Left ventricle myocardium inferior (tissue), 1 donor: ENCODE measurements around the gene PLCXD3. TPM values are rescaled to one million over a fixed set of nuclear protein-coding genes. Genes with fewer than 3 reads are reported as not detected.
A peak's percentile ranks its signal among the peaks of the same experiment; 100 is the strongest.

ENCODE experiments used
- DNase-seq: peaks from one replicate; pipeline ENCODE4 v3.0.0-alpha.2; 2020
- H3K27ac ChIP-seq: fragments of 200-600 bp; replicated peaks from 2 replicates; pipeline ENCODE4 v1.8.0; 2021
- H3K27me3 ChIP-seq: fragments of 200-600 bp; 2 replicates; pipeline ENCODE4 v1.8.0; 2021; ENCODE audit warnings: low read depth
- H3K36me3 ChIP-seq: fragments of 200-600 bp; 2 replicates; pipeline ENCODE4 v1.8.0; 2021
- H3K4me1 ChIP-seq: fragments of 200-600 bp; 2 replicates; pipeline ENCODE4 v1.8.0; 2021
- H3K4me3 ChIP-seq: fragments of 200-600 bp; 2 replicates; pipeline ENCODE4 v1.8.0; 2021; ENCODE audit warnings: mild to moderate bottlenecking, moderate library complexity
- H3K9me3 ChIP-seq: fragments of 200-600 bp; replicated peaks from 2 replicates; pipeline ENCODE4 v1.8.0; 2021
- intact Hi-C: fragments of 100-400 bp; cut with micrococcal nuclease; formaldehyde crosslinking; loops from one replicate; pipeline ENCODE4 v1.11.0; 2022
- total RNA-seq: library from RNA; stranded (reverse); fragmentation: NEBNext Ultra II Directional; extraction: Animal tissue kit (Norgen Biotek cat#: 25700); gene quantifications from one replicate; pipeline ENCODE4 v1.2.1, GENCODE V29; 2021
- TF ChIP-seq, protein P1 (sequence below): fragments of 200-600 bp; IDR thresholded peaks from 2 replicates; pipeline ENCODE4 v1.8.0; 2021; ENCODE audit warnings: antibody characterized with exemption, mild to moderate bottlenecking, borderline replicate concordance
- donor health status: DM: no; HTN: yes; CAD: no; lungs with severe emphysema.

Gene PLCXD3
- total RNA-seq, 1 donor from 2014 or later, result 73.1 TPM

DNA sequence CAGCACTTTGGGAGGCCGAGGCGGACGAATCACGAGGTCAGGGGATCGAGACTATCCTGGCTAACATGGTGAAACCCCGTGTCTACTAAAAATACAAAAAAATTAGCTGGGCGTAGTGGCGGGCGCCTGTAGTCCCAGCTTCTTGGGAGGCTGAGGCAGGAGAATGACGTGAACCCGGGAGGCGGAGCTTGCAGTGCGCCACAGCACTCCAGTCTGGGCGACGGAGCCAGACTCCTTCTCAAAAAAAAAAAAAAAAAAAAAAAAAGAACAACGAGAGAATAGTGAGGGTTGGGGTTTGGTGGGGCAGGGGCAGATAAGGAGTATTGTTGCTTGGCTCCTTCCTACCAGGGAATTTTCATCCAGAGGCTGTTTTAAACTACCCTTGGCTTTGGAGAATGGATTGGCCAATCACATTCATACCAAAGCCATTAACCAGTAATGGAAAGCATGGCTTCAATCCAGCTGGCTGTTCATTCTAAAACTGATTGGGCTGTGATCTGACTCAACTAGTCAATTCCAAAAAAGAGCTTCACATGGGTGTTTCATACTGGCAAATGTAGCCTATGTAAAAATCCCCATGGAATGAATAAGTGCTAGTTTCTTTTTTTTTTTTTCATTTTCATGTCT, 64.4 kb downstream of the PLCXD3 start:
- H3K36me3 ChIP-seq, result no peaks in the 10 kb centered on the region
- DNase-seq, result no peak
- no peak overlapping the region for H3K4me3 ChIP-seq
- TF ChIP-seq, protein P1, sequence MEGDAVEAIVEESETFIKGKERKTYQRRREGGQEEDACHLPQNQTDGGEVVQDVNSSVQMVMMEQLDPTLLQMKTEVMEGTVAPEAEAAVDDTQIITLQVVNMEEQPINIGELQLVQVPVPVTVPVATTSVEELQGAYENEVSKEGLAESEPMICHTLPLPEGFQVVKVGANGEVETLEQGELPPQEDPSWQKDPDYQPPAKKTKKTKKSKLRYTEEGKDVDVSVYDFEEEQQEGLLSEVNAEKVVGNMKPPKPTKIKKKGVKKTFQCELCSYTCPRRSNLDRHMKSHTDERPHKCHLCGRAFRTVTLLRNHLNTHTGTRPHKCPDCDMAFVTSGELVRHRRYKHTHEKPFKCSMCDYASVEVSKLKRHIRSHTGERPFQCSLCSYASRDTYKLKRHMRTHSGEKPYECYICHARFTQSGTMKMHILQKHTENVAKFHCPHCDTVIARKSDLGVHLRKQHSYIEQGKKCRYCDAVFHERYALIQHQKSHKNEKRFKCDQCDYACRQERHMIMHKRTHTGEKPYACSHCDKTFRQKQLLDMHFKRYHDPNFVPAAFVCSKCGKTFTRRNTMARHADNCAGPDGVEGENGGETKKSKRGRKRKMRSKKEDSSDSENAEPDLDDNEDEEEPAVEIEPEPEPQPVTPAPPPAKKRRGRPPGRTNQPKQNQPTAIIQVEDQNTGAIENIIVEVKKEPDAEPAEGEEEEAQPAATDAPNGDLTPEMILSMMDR, result no peak
- intact Hi-C loops, result no loop called here
- H3K9me3 ChIP-seq, result no peaks in the 10 kb centered on the region
- H3K27ac ChIP-seq, result peak overlapping the region; percentile 63
- H3K27me3 ChIP-seq, result no peaks in the 10 kb centered on the region
- peaks cover 79% of the 10 kb centered on the region for H3K4me1 ChIP-seq

DNA sequence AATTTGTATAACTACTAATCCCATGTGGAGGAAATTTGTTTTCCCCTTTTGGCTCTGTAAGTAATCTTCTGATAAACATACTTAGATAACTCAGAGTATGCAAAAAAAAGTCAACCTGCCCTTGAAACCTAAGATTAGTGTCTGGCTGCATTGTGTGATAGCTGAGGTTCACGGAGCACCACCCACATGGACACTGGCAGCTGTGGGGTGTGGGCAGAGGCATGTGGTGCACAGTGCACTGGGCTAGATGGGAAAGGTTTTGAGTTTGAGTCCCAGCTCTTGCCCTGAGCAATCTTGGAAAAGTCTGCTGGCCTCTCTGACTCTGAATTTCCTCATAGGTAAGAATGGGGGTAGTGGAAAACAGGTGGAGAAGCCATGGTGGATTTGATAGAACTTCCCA, 75.1 kb downstream of the PLCXD3 start:
- intact Hi-C loops, result no loop called here
- TF ChIP-seq, protein P1, result no peak
- Histone ChIP-seq H3K9me3 (no peaks in the 10 kb centered on the region), H3K27ac (peak overlapping the region; percentile 54), H3K4me3 (no peak overlapping the region), H3K36me3 (no peaks in the 10 kb centered on the region), H3K27me3 (no peaks in the 10 kb centered on the region), H3K4me1 (peaks cover 60% of the 10 kb centered on the region)
- no peak for DNase-seq

DNA sequence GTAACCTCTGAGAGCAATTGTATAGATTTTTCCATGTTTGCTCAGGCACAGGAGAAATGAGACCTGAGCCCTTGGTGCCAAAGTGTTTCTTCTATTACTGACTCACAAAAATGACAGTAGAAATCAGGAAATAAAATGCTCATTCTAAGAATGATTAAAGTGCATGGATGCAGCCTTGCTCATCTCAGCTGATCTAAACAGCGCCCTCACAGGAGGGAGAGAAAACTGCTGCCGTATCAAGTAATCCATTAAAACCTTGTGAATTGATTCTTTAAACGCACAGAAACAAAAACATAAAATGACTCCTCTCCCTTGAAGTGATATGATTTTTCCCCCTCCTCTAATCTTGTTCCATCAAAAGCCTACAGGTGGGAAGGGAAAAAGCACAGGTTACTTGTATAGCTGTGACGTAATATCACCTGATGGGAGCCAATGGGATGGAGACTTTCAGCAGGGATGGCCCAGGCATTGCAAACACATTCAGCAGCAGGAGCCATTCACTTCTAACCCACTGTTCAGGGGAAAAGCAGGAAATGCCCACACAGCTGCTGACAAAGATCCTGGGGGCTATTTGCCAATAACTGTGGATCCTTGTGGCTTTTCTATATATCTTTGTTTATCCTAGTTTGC, 76.7 kb downstream of the PLCXD3 start:
- DNase-seq, result no peak
- TF ChIP-seq, protein P1, result peak; percentile 25
- peaks cover 70% of the 10 kb centered on the region for H3K4me1 ChIP-seq

DNA sequence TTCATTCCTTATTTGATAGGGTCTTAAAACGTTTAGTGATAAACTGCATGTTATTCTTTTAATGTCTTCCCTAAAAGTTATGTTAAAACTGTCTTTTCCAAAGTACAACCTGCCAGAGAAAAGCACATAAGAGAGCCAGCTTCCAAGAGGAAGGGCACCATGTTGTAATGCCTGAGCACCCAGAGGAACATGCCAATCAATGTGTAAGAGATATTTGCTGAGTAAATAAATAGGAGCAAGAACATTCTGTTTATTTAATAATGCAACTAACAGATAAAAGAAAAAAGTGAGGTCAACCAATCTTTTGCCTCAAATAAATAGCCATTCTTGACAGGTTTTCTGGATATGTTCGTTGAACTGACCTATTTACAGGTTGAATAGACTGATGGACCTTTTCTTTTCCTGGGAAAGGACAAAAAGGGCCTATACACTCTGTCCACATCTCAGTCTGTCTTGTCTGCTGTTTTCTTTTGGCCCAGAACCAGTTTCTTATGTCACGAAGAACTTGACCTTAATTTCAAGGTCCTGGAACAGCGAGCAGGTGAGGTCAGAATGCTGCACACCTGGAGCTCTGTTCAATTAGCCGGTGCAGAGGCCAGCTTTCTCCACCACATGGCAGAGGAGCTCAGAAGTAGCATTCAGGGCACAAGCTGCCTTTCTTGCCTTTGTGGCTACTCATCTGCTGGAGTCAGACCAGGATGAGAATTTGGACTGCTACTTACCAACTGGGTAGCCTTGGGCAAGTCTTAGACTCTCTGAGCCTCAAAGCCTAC, 77.7 kb downstream of the PLCXD3 start:
- no peaks in the 10 kb centered on the region for H3K36me3 ChIP-seq
- DNase-seq, result no peak
- intact Hi-C loops, result no loop called here
- H3K9me3 ChIP-seq, result no peaks in the 10 kb centered on the region
- H3K4me1 ChIP-seq, result peaks cover 73% of the 10 kb centered on the region
- H3K27me3 ChIP-seq, result no peaks in the 10 kb centered on the region
- peak overlapping the region; percentile 54 for H3K27ac ChIP-seq
- TF ChIP-seq, protein P1, result no peak
- no peak overlapping the region for H3K4me3 ChIP-seq

More for the DNA sequence above, 76.7 kb downstream of the PLCXD3 start:
- Histone ChIP-seq H3K9me3 (no peaks in the 10 kb centered on the region), H3K27me3 (no peaks in the 10 kb centered on the region), H3K27ac (peak overlapping the region; percentile 54), H3K36me3 (no peaks in the 10 kb centered on the region), H3K4me3 (no peak overlapping the region)
- intact Hi-C loops, result no loop called here

DNA sequence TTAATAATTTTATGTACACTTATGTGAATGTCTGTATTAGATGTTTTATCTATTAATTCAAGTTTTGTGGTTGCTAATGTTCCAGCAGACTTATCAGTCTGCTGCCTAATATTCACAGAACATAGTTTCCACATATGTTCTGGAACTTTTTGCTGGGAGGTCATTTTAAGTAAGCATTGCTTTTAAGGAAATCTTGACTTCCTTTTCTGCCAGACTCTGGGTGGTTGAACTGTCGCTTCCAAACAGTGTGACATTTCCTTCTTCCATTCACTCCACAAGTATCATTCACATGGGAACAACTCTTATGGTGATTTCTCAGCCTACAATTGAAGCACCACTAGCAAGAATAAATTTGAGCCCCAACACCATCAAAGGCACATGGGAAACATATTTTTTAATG, 82.9 kb downstream of the PLCXD3 start:
- H3K27ac ChIP-seq, result peak overlapping the region; percentile 17
- TF ChIP-seq, protein P1, result no peak

More for the DNA sequence above, 82.9 kb downstream of the PLCXD3 start:
- Histone ChIP-seq H3K36me3 (no peaks in the 10 kb centered on the region), H3K9me3 (no peaks in the 10 kb centered on the region), H3K27me3 (no peaks in the 10 kb centered on the region), H3K4me3 (no peak overlapping the region), H3K4me1 (peaks cover 54% of the 10 kb centered on the region)
- intact Hi-C loops, result no loop called here
- DNase-seq, result no peak
